Neural progenitor cell (in vitro differentiated cells): ENCODE data around the gene ETV2. TPM values are rescaled to one million over a fixed set of nuclear protein-coding genes. Genes with fewer than 3 reads are reported as not detected.

Source experiments
- DNase-seq: peaks from one replicate; pipeline ENCODE4 v3.0.0-alpha.2; 2016; ENCODE audit warnings: low spot score
- H2AFZ ChIP-seq: fragments of 200-600 bp; sonication (generic); replicated peaks from 2 replicates; pipeline ENCODE4 v1.6.1; 2016; ENCODE audit warnings: antibody characterized with exemption
- H3F3A ChIP-seq: fragments of 200-600 bp; sonication (generic); 2 replicates; pipeline ENCODE4 v1.6.1; 2016; ENCODE audit warnings: antibody characterized with exemption, low read depth
- H3K27ac ChIP-seq: fragments of 200-600 bp; sonication (generic); 2 replicates; pipeline ENCODE4 v1.5.1; 2016; ENCODE audit warnings: mild to moderate bottlenecking
- H3K27me3 ChIP-seq: fragments of 200-600 bp; sonication (generic); 2 replicates; pipeline ENCODE4 v1.6.1; 2016; ENCODE audit warnings: mild to moderate bottlenecking, moderate library complexity
- H3K36me3 ChIP-seq: fragments of 200-600 bp; sonication (generic); 2 replicates; pipeline ENCODE4 v1.5.1; 2016
- H3K4me1 ChIP-seq: fragments of 200-600 bp; sonication (generic); 2 replicates; pipeline ENCODE4 v1.6.1; 2016; ENCODE audit warnings: mixed run types
- H3K4me2 ChIP-seq: fragments of 200-600 bp; sonication (generic); 2 replicates; pipeline ENCODE4 v1.6.1; 2016
- H3K4me3 ChIP-seq: fragments of 200-600 bp; sonication (generic); 2 replicates; pipeline ENCODE4 v1.5.1; 2016
- H3K79me2 ChIP-seq: fragments of 200-600 bp; sonication (generic); 2 replicates; pipeline ENCODE4 v1.6.1; 2016; ENCODE audit warnings: low read depth
- H3K9ac ChIP-seq: fragments of 200-600 bp; sonication (generic); 2 replicates; pipeline ENCODE4 v1.6.1; 2016
- H3K9me3 ChIP-seq: fragments of 200-600 bp; sonication (generic); 2 replicates; pipeline ENCODE4 v1.5.1; 2016; ENCODE audit warnings: low read depth
- H4K20me1 ChIP-seq: fragments of 200-600 bp; sonication (generic); 2 replicates; pipeline ENCODE4 v1.6.1; 2016; ENCODE audit warnings: low read depth
- H3K27ac Mint-ChIP-seq: 3 replicates; pipeline ENCODE4 v1.8.0; 2021; ENCODE audit warnings: mixed read lengths
- H3K27me3 Mint-ChIP-seq: 2 replicates; pipeline ENCODE4 v1.8.0; 2022; ENCODE audit warnings: low read depth, mild to moderate bottlenecking, inconsistent platforms, moderate library complexity, mixed read lengths; ENCODE audit not compliant: insufficient read depth
- H3K36me3 Mint-ChIP-seq: 3 replicates; pipeline ENCODE4 v1.8.0; 2021; ENCODE audit warnings: mixed read lengths
- H3K4me1 Mint-ChIP-seq: 3 replicates; pipeline ENCODE4 v1.8.0; 2021; ENCODE audit warnings: mixed read lengths
- H3K4me3 Mint-ChIP-seq: 3 replicates; pipeline ENCODE4 v1.8.0; 2021; ENCODE audit warnings: mild to moderate bottlenecking, moderate library complexity, mixed read lengths
- H3K9me3 Mint-ChIP-seq: 3 replicates; pipeline ENCODE4 v1.8.0; 2020; ENCODE audit warnings: mixed read lengths
- EZH2 ChIP-seq: fragments of 200-600 bp; sonication (generic); IDR thresholded peaks from 2 replicates; pipeline ENCODE4 v1.6.1; 2017; ENCODE audit warnings: antibody characterized with exemption, mild to moderate bottlenecking, moderate library complexity
- EZH2phosphoT487 ChIP-seq: fragments of 200-600 bp; sonication (generic); IDR thresholded peaks from 2 replicates; pipeline ENCODE4 v1.6.1; 2017; ENCODE audit warnings: antibody characterized with exemption
- total RNA-seq: library from RNA; depleted of rRNA; stranded (reverse); fragments of >200 nt; gene quantifications from 2 replicates; pipeline ENCODE4 v1.2.3, GENCODE V29; 2015; ENCODE audit warnings: low replicate concordance
- TF ChIP-seq, protein P1 (sequence below): fragments of 200-600 bp; sonication (generic); IDR thresholded peaks from 2 replicates; pipeline ENCODE4 v1.5.1; 2017; ENCODE audit warnings: antibody characterized with exemption, mild to moderate bottlenecking

Gene ETV2
- total RNA-seq, 1 donor from 2014 or later: not detected

DNA sequence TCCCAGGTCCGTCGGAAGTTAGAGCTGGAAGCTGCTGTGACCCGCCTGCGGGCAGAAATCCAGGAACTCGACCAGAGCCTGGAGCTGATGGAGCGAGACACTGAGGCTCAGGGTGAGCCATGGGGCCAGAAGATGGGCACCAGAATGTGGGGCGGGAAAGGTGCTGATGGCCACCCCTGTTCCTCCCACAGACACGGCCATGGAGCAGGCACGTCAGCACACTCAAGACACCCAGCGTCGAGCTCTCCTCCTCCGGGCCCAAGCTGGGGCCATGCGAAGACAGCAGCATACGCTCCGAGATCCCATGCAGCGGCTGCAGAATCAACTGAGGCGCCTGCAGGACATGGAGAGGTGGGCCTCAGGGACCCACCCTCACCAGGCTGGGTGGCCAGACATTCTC lies 26.5 kb upstream of the ETV2 start:
- H3K36me3 ChIP-seq: no peaks in the 10 kb centered on the region
- Mint-ChIP-seq H3K4me3 (no peak overlapping the region), H3K27me3 (peaks cover 11% of the 10 kb centered on the region), H3K36me3 (peaks cover 2% of the 10 kb centered on the region), H3K9me3 (no peaks in the 10 kb centered on the region), H3K4me1 (no peaks in the 10 kb centered on the region), H3K27ac (no peak overlapping the region)
- no peaks in the 10 kb centered on the region for H3F3A ChIP-seq
- no peaks in the 10 kb centered on the region for H4K20me1 ChIP-seq
- no peak overlapping the region for H3K4me3 ChIP-seq
- H3K27ac ChIP-seq: no peak overlapping the region
- H2AFZ ChIP-seq: no peak overlapping the region
- TF ChIP-seq EZH2phosphoT487 (no peak), EZH2 (no peak)
- TF ChIP-seq, protein P1, sequence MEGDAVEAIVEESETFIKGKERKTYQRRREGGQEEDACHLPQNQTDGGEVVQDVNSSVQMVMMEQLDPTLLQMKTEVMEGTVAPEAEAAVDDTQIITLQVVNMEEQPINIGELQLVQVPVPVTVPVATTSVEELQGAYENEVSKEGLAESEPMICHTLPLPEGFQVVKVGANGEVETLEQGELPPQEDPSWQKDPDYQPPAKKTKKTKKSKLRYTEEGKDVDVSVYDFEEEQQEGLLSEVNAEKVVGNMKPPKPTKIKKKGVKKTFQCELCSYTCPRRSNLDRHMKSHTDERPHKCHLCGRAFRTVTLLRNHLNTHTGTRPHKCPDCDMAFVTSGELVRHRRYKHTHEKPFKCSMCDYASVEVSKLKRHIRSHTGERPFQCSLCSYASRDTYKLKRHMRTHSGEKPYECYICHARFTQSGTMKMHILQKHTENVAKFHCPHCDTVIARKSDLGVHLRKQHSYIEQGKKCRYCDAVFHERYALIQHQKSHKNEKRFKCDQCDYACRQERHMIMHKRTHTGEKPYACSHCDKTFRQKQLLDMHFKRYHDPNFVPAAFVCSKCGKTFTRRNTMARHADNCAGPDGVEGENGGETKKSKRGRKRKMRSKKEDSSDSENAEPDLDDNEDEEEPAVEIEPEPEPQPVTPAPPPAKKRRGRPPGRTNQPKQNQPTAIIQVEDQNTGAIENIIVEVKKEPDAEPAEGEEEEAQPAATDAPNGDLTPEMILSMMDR: no peak
- no peaks in the 10 kb centered on the region for H3K9me3 ChIP-seq
- H3K79me2 ChIP-seq: peaks cover 7% of the 10 kb centered on the region
- no peaks in the 10 kb centered on the region for H3K4me1 ChIP-seq
- no peak overlapping the region for H3K9ac ChIP-seq
- H3K27me3 ChIP-seq: peaks cover 6% of the 10 kb centered on the region
- H3K4me2 ChIP-seq: no peak overlapping the region
- DNase-seq: no peak

DNA sequence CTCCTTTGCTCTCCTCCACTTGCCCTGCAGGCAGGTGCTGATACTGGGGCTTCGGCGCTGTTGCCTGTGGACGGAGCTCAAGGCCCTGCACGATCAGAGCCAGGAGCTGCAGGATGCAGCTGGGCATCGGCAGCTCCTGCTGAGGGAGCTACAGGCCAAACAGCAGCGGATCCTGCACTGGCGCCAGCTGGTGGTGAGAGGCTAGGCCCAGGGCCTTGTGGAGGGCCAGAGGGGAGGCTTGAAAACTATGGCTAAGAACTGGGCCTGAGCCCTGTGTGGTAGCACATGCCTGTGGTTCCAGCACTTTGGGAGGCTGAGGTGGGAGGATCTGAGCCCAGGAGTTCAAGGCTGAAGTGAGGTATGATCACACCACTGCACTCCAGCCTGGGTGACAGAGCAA lies 22.7 kb upstream of the ETV2 start:
- Mint-ChIP-seq H3K27ac (no peak overlapping the region), H3K4me1 (no peaks in the 10 kb centered on the region), H3K4me3 (no peak overlapping the region), H3K36me3 (peaks cover 10% of the 10 kb centered on the region), H3K27me3 (peaks cover 4% of the 10 kb centered on the region), H3K9me3 (no peaks in the 10 kb centered on the region)
- Histone ChIP-seq H3F3A (no peaks in the 10 kb centered on the region), H4K20me1 (no peaks in the 10 kb centered on the region), H3K79me2 (no peaks in the 10 kb centered on the region), H2AFZ (no peak overlapping the region), H3K27ac (no peak overlapping the region), H3K36me3 (no peaks in the 10 kb centered on the region), H3K9me3 (no peaks in the 10 kb centered on the region), H3K4me3 (no peak overlapping the region), H3K4me2 (no peak overlapping the region), H3K4me1 (no peaks in the 10 kb centered on the region), H3K27me3 (no peaks in the 10 kb centered on the region), H3K9ac (no peak overlapping the region)
- TF ChIP-seq, protein P1: peak; percentile 11
- TF ChIP-seq EZH2: no peak
- no peak for TF ChIP-seq EZH2phosphoT487
- DNase-seq: no peak

DNA sequence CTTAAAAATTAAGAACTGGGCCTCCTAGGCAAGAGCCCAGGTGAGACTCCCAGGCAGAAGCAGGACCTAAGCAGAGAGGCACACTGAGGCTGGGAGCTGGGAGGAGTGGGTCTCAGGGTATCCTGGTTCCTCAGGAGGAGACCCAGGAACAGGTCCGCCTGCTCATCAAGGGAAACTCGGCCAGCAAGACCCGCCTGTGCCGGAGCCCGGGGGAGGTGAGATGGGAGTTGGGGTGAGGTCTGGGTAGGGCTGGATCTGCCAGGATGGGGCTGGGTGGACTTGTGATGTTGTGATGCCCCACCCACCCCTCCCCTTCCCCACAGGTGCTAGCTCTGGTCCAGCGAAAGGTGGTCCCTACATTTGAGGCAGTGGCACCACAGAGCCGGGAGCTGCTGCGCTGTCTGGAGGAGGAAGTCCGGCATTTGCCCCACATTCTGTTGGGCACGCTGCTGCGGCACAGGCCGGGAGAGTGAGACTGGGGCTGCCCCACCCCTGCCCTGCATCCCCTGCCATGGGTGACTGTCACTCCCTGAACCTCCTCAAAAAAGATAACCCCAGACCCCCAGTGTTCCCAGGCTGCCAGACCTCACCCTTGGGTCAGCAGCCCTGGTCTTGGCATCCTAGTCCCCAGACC lies 22.1 kb upstream of the ETV2 start:
- no peak overlapping the region for H3K4me3 Mint-ChIP-seq
- peaks cover 10% of the 10 kb centered on the region for H3K36me3 Mint-ChIP-seq
- H3K9me3 Mint-ChIP-seq: no peaks in the 10 kb centered on the region
- Histone ChIP-seq H3K4me2 (no peak overlapping the region), H3K27ac (no peak overlapping the region), H3K4me3 (no peak overlapping the region), H3K4me1 (no peaks in the 10 kb centered on the region), H2AFZ (no peak overlapping the region), H3K9ac (no peak overlapping the region), H4K20me1 (no peaks in the 10 kb centered on the region), H3K36me3 (no peaks in the 10 kb centered on the region), H3K27me3 (no peaks in the 10 kb centered on the region), H3K79me2 (no peaks in the 10 kb centered on the region), H3K9me3 (no peaks in the 10 kb centered on the region), H3F3A (no peaks in the 10 kb centered on the region)
- no peaks in the 10 kb centered on the region for H3K4me1 Mint-ChIP-seq
- no peak for TF ChIP-seq EZH2
- TF ChIP-seq, protein P1: no peak
- no peak for TF ChIP-seq EZH2phosphoT487
- H3K27ac Mint-ChIP-seq: no peak overlapping the region
- peaks cover 3% of the 10 kb centered on the region for H3K27me3 Mint-ChIP-seq
- DNase-seq: no peak
